WI38 (cell line): ENCODE data around the gene CEP57L1.

ENCODE experiments used
- H3K4me3 ChIP-seq: 2 replicates; pipeline ENCODE4 v1.5.1; 2011; ENCODE audit warnings: low read depth, mild to moderate bottlenecking, control low read depth, low read length
- CTCF ChIP-seq: IDR thresholded peaks from 2 replicates; pipeline ENCODE4 v1.5.1; 2012; ENCODE audit warnings: low read depth, mild to moderate bottlenecking, control low read depth, low read length

The CEP57L1 gene

GRCh38 chr6:109059571-109060021 is 35.7 kb upstream of the CEP57L1 start:
- no peak for TF ChIP-seq CTCF
- H3K4me3 ChIP-seq: no peak overlapping the region

- no peak overlapping the region for H3K4me3 ChIP-seq
- TF ChIP-seq CTCF: no peak
Measured at GRCh38 chr6:109060571-109060970, 34.7 kb upstream of the CEP57L1 start.

- no peak overlapping the region for H3K4me3 ChIP-seq
- no peak for TF ChIP-seq CTCF
Measured at GRCh38 chr6:109062216-109062615, 33.1 kb upstream of the CEP57L1 start.

- no peak for TF ChIP-seq CTCF
Measured at GRCh38 chr6:109062767-109063352, 32.4 kb upstream of the CEP57L1 start.

GRCh38 chr6:109069746-109070145 is 25.6 kb upstream of the CEP57L1 start:
- no peak for TF ChIP-seq CTCF
- H3K4me3 ChIP-seq: no peak overlapping the region

More at GRCh38 chr6:109062767-109063352, 32.4 kb upstream of the CEP57L1 start:
- no peak overlapping the region for H3K4me3 ChIP-seq

GRCh38 chr6:109071125-109071917 is 24.0 kb upstream of the CEP57L1 start:
- TF ChIP-seq CTCF: no peak

More at GRCh38 chr6:109071125-109071917, 24.0 kb upstream of the CEP57L1 start:
- no peak overlapping the region for H3K4me3 ChIP-seq
